Kidney (tissue), 22 donors: ENCODE data around the gene NANOGP8. TPM values are rescaled to one million over a fixed set of nuclear protein-coding genes. Genes with fewer than 3 reads are reported as not detected.
"Not testable (repeated sequence)": the region's sequence is repeated elsewhere in the genome, so short reads cannot be mapped to it uniquely, and the experiment has no call there.

Experiments used
- DNase-seq, 5 donors: peaks; one replicate each; pipeline ENCODE4 v3.0.0-alpha.2; 2013 to 2020
- FAIRE-seq: peaks from 2 replicates; lab custom pipeline; 2012; peaks lifted over from hg19 to GRCh38; lab: Jason Lieb, UNC
- H3K27ac ChIP-seq, 2 donors: one replicate each; pipeline ENCODE4 v1.7.0; 2013; ENCODE audit warnings: low read depth in 2 of 2, low read length in 2 of 2, inconsistent platforms in 1 of 2
- H3K27me3 ChIP-seq: one replicate; pipeline ENCODE4 v1.7.1; 2013; ENCODE audit warnings: low read length, inconsistent platforms; ENCODE audit not compliant: control insufficient read depth, insufficient read depth
- H3K36me3 ChIP-seq, 3 donors: one replicate each; pipeline versions ENCODE4 v1.7.0 to v1.7.1; 2013; ENCODE audit warnings: low read length in 3 of 3, control low read depth in 1 of 3, inconsistent platforms in 1 of 3; ENCODE audit not compliant: insufficient read depth in 3 of 3, control insufficient read depth in 2 of 3
- H3K4me1 ChIP-seq, 3 donors: one replicate each; pipeline versions ENCODE4 v1.7.0 to v1.7.1; 2013; ENCODE audit warnings: low read length in 3 of 3, inconsistent platforms in 1 of 3, low read depth in 1 of 3; ENCODE audit not compliant: control insufficient read depth in 2 of 3, insufficient read depth in 2 of 3
- H3K4me3 ChIP-seq, 3 donors: one replicate each; pipeline versions ENCODE4 v1.7.0 to v1.8.1; 2013; ENCODE audit warnings: low read length in 3 of 3, control low read depth in 1 of 3, inconsistent platforms in 1 of 3
- H3K9ac ChIP-seq, 3 donors: one replicate each; pipeline versions ENCODE4 v1.7.0 to v1.7.1; 2013; ENCODE audit warnings: low read length in 3 of 3, control low read depth in 1 of 3, inconsistent platforms in 1 of 3
- H3K9me3 ChIP-seq, 3 donors: one replicate each; pipeline versions ENCODE4 v1.7.0 to v1.7.1; 2013; ENCODE audit warnings: low read length in 3 of 3, control low read depth in 1 of 3, inconsistent platforms in 1 of 3; ENCODE audit not compliant: control insufficient read depth in 2 of 3, insufficient read depth in 1 of 3
- CTCF ChIP-seq: IDR thresholded peaks from 3 replicates; pipeline ENCODE4 v1.5.1; 2012; ENCODE audit warnings: mild to moderate bottlenecking, moderate library complexity, borderline replicate concordance; ENCODE audit not compliant: insufficient read depth; ENCODE audit errors: extremely low read depth
- intact Hi-C: fragments of 100-400 bp; cut with DNase I; formaldehyde crosslinking; loops from one replicate; pipeline ENCODE4 v1.11.1; 2022
- long read RNA-seq, 10 donors: library from polyadenylated mRNA in 1 of 10; unstranded in 1 of 10; transcript quantifications; one replicate each; pipeline ENCODE4 v2.0.0 and lab custom pipeline, GENCODE V29; 2021 to 2026
- polyA plus RNA-seq: library from polyadenylated mRNA; stranded (reverse); fragments of 350-450 nt; fragmentation: Illumina TruSeq; extraction: RNeasy Lipid Tissue Mini Kit (QIAGEN cat#74804); gene quantifications from one replicate; pipeline ENCODE4 v1.2.3, GENCODE V29; 2014; ENCODE audit warnings: low read depth, low replicate concordance; ENCODE audit not compliant: insufficient read depth
- total RNA-seq: library from RNA; stranded (reverse); fragmentation: NEBNext Ultra II Directional; extraction: Animal tissue kit (Norgen Biotek cat#: 25700); gene quantifications from one replicate; pipeline ENCODE4 v1.2.1, GENCODE V29; 2021
- donor health status: control.
- donor health status: control.
- donor health status: control.
- donor health status: control.
- donor health status: control.
- donor health status: DM: yes; HTN: yes; CAD: no.
- donor health status: Normal renal cell carcinoma (clear cell type).

Gene NANOGP8
- total RNA-seq (1.3 TPM), polyA plus RNA-seq (not detected)
- long read RNA-seq, donor 1: 0 reads
- long read RNA-seq, donor 2: 0 reads
- long read RNA-seq, donor 3: 0 reads
- long read RNA-seq, donor 4: 0 reads
- long read RNA-seq, donor 5: 0 reads
- long read RNA-seq, donor 6: 0 reads
- long read RNA-seq, donor 7: 0 reads
- long read RNA-seq, donor 8: 0 reads
- long read RNA-seq, donor 9: 0 reads
- long read RNA-seq, donor 10, partial matches to known transcripts: 0 of 1 reads
- long read RNA-seq, donor 10, other reads (novel, unspliced or antisense): 0 of 1 reads

GRCh38 chr15:35085176-35085919 lies at the start of gene NANOGP8:
Gene NANOGP8, minus strand, starts transcription at chr15:35085295. Its CDS starts 185 bp downstream, at chr15:35085110.
- FAIRE-seq, intact Hi-C loops, H3K9me3 ChIP-seq, H3K9ac ChIP-seq, H3K36me3 ChIP-seq, H3K27ac ChIP-seq, H3K27me3 ChIP-seq, H3K4me1 ChIP-seq, H3K4me3 ChIP-seq, DNase-seq: not testable (repeated sequence)

- intact Hi-C loops: no loop called here
- no peak overlapping the region for H3K27ac ChIP-seq
- H3K27me3 ChIP-seq: no peaks in the 10 kb centered on the region
- H3K9ac ChIP-seq: no peak overlapping the region
- no peaks in the 10 kb centered on the region for H3K9me3 ChIP-seq
- no peak overlapping the region for H3K4me3 ChIP-seq
- no peak for FAIRE-seq
- no peaks in the 10 kb centered on the region for H3K36me3 ChIP-seq
- no peak for DNase-seq
- H3K4me1 ChIP-seq: no peaks in the 10 kb centered on the region
- no peak for TF ChIP-seq CTCF
Observed at GRCh38 chr15:35134299-35134698, 49.2 kb upstream of the NANOGP8 start.

GRCh38 chr15:35130245-35130644 lies 45.1 kb upstream of the NANOGP8 start:
- FAIRE-seq (no peak), DNase-seq (no peak)
- Histone ChIP-seq H3K4me1 (no peaks in the 10 kb centered on the region), H3K4me3 (no peak overlapping the region), H3K9ac (no peak overlapping the region), H3K36me3 (no peaks in the 10 kb centered on the region), H3K27ac (no peak overlapping the region), H3K27me3 (no peaks in the 10 kb centered on the region), H3K9me3 (no peaks in the 10 kb centered on the region)
- intact Hi-C loops: no loop called here
- TF ChIP-seq CTCF: no peak

- Histone ChIP-seq H3K36me3 (no peaks in the 10 kb centered on the region), H3K4me1 (no peaks in the 10 kb centered on the region), H3K27ac (no peak overlapping the region), H3K9me3 (no peaks in the 10 kb centered on the region), H3K27me3 (no peaks in the 10 kb centered on the region), H3K4me3 (no peak overlapping the region), H3K9ac (no peak overlapping the region)
- DNase-seq (no peak), FAIRE-seq (no peak)
- no peak for TF ChIP-seq CTCF
- intact Hi-C loops: no loop called here
Observed at GRCh38 chr15:35129361-35129760, 44.3 kb upstream of the NANOGP8 start.
